Subcutaneous abdominal adipose tissue (tissue), 5 donors: ENCODE measurements around the gene RNF8.
"Not testable (repeated sequence)": the region's sequence is repeated elsewhere in the genome, so short reads cannot be mapped to it uniquely, and the experiment has no call there.

Source experiments
- H3K27ac ChIP-seq: one replicate; pipeline ENCODE4 v1.7.0; 2013; ENCODE audit warnings: low read depth, mild to moderate bottlenecking, inconsistent platforms, low read length, moderate library complexity
- H3K27me3 ChIP-seq, 5 donors: one replicate each; pipeline ENCODE4 v1.7.0; 2013; ENCODE audit warnings: low read length in 5 of 5, inconsistent platforms in 1 of 5; ENCODE audit not compliant: control insufficient read depth in 5 of 5, insufficient read depth in 4 of 5
- H3K36me3 ChIP-seq, 5 donors: one replicate each; pipeline ENCODE4 v1.7.0; 2013; ENCODE audit warnings: low read length in 5 of 5; ENCODE audit not compliant: control insufficient read depth in 5 of 5, insufficient read depth in 5 of 5
- H3K4me1 ChIP-seq, 5 donors: one replicate each; pipeline ENCODE4 v1.7.0; 2013; ENCODE audit warnings: low read length in 5 of 5, mild to moderate bottlenecking in 3 of 5, moderate library complexity in 1 of 5; ENCODE audit not compliant: control insufficient read depth in 5 of 5, insufficient read depth in 5 of 5
- H3K4me3 ChIP-seq, 5 donors: one replicate each; pipeline ENCODE4 v1.7.0; 2013; ENCODE audit warnings: low read length in 5 of 5, low read depth in 1 of 5
- H3K9ac ChIP-seq, 5 donors: one replicate each; pipeline ENCODE4 v1.7.0; 2013; ENCODE audit warnings: low read length in 5 of 5, mild to moderate bottlenecking in 4 of 5, moderate library complexity in 3 of 5
- H3K9me3 ChIP-seq, 5 donors: one replicate each; pipeline ENCODE4 v1.7.0; 2013; ENCODE audit warnings: low read length in 5 of 5; ENCODE audit not compliant: control insufficient read depth in 5 of 5
- donor health status: healthy.
- donor health status: healthy.
- donor health status: healthy.
- donor health status: healthy.
- donor health status: healthy.

Gene RNF8

GRCh38 chr6:37321101-37321500 is 32.7 kb upstream of the RNF8 start:
- Histone ChIP-seq H3K9me3 (no peaks in the 10 kb centered on the region), H3K9ac (no peak overlapping the region), H3K4me1 (peaks cover 3 to 20% (median 9%) of the 10 kb centered on the region in 5 donors), H3K36me3 (peaks cover 6 to 69% (median 50%) of the 10 kb centered on the region in 5 donors), H3K27ac (no peak overlapping the region), H3K27me3 (no peaks in the 10 kb centered on the region), H3K4me3 (no peak overlapping the region)

GRCh38 chr6:37321516-37322415 is 32.0 kb upstream of the RNF8 start:
- Histone ChIP-seq H3K4me1 (peaks cover 3 to 20% (median 9%) of the 10 kb centered on the region in 5 donors), H3K9me3 (no peaks in the 10 kb centered on the region), H3K27me3 (no peaks in the 10 kb centered on the region), H3K4me3 (no peak overlapping the region), H3K36me3 (peaks cover 6 to 62% (median 44%) of the 10 kb centered on the region in 5 donors), H3K9ac (no peak overlapping the region), H3K27ac (no peak overlapping the region)

GRCh38 chr6:37323580-37323979 is 30.2 kb upstream of the RNF8 start:
- Histone ChIP-seq H3K36me3 (peaks cover 0 to 44% (median 26%) of the 10 kb centered on the region in 5 donors), H3K27ac (no peak overlapping the region)

DNA sequence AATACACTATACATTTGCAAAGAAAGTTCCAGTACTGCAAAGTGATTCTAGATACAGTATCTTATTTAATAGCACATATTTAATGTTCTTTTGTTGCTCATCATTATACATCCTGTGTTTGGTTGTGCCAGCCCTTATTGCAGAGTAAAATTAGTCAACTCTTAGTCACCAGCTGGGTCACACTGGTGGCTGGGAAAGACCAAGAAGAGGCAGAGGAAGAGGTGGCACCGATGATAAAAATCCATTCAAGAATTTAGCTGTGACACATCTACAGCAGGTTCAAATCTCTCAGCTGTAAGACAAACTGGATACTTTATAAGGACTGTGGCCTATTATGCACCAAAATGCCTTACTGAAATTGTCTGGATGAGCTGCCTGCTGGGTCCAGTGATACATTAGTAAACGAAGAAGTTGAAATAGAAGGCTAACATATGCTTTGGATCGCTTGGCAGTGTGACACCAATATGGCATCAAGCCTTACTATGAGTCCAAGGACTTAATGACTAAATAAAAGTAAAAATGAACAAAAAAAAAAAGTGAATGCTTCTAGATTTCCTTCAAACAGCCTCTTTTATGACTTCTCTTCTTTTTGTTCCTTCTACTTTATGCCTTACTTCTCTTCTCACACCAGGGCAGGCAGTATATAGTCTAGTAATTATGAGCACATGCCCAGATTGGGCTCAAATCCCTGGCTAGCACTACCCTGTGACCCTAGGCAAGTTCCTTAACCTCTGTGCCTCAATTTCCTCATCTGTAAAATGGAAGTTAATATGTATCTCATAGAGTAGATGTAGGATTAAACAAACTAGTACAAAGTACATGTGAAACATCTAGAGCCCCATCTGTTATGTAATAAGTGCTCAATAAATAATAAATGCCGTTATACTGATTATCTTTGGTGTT is 29.4 kb upstream of the RNF8 start:
- peaks cover 3 to 20% (median 9%) of the 10 kb centered on the region in 5 donors for H3K4me1 ChIP-seq
- no peaks in the 10 kb centered on the region for H3K9me3 ChIP-seq
- peaks cover 5 to 37% (median 18%) of the 10 kb centered on the region in 5 donors for H3K36me3 ChIP-seq
- no peak overlapping the region for H3K27ac ChIP-seq
- no peak overlapping the region for H3K9ac ChIP-seq
- H3K4me3 ChIP-seq, result no peak overlapping the region
- H3K27me3 ChIP-seq, result no peaks in the 10 kb centered on the region

More at GRCh38 chr6:37323580-37323979, 30.2 kb upstream of the RNF8 start:
- Histone ChIP-seq H3K4me3 (no peak overlapping the region), H3K9ac (peak overlapping the region in 1 of 5 donors; percentile 3), H3K4me1 (peaks cover 3 to 20% (median 9%) of the 10 kb centered on the region in 5 donors), H3K27me3 (no peaks in the 10 kb centered on the region), H3K9me3 (no peaks in the 10 kb centered on the region)

DNA sequence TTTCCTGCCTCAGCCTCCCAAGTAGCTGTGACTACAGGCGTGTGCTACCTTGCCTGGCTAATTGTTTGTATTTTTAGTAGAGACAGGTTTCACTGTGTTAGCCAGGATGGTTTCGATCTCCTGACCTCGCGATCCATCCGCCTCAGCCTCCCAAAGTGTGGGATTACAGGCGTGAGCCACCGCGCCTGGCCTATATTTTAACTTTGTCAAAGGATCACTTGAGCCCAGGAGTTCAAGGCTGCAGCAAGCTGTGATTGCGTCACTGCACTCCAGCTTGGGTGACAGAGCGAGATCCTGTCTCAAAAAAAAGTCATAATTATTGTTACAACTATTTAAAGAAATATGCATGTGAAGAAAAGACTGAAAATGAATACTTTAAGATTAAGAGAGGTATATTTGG is 23.4 kb upstream of the RNF8 start:
- H3K27ac ChIP-seq, H3K27me3 ChIP-seq: not testable (repeated sequence)
- H3K36me3 ChIP-seq, result peaks cover 8 to 37% (median 23%) of the 10 kb centered on the region in 5 donors

DNA sequence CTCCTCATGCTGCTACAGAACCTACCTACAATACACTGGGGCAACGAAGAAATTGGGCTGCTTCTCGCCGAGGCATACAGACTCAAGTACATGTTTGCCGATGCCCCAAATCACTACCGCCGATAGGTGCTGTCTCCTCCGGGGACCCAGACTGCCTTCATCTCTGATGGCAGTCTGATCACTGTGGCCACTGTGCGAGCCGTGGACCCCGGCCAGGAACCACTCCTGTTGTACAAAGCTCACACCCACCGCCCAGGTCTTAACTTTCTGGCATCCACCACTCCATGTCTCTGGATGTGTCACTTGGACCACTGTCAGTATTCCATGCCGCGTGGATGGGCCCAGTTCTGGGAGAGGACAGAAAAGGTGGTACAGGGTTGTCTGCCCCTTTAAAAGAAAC is 22.7 kb upstream of the RNF8 start:
- Histone ChIP-seq H3K9me3 (no peaks in the 10 kb centered on the region), H3K4me3 (no peak overlapping the region), H3K4me1 (no peaks in the 10 kb centered on the region), H3K27ac (no peak overlapping the region), H3K9ac (no peak overlapping the region), H3K36me3 (peaks cover 8 to 37% (median 23%) of the 10 kb centered on the region in 5 donors), H3K27me3 (no peaks in the 10 kb centered on the region)

More for the DNA sequence above, 23.4 kb upstream of the RNF8 start:
- H3K4me3 ChIP-seq, H3K9ac ChIP-seq, H3K9me3 ChIP-seq, H3K4me1 ChIP-seq: not testable (repeated sequence)

- no peak overlapping the region for H3K27ac ChIP-seq
- H3K27me3 ChIP-seq, result no peaks in the 10 kb centered on the region
- H3K4me1 ChIP-seq, result no peaks in the 10 kb centered on the region
- H3K9ac ChIP-seq, result no peak overlapping the region
- H3K36me3 ChIP-seq, result peaks cover 8 to 37% (median 23%) of the 10 kb centered on the region in 5 donors
- no peaks in the 10 kb centered on the region for H3K9me3 ChIP-seq
- no peak overlapping the region for H3K4me3 ChIP-seq
Measured at GRCh38 chr6:37332894-37333293, 20.9 kb upstream of the RNF8 start.

GRCh38 chr6:37334047-37334446 is 19.7 kb upstream of the RNF8 start:
- H3K27ac ChIP-seq, result no peak overlapping the region
- H3K9me3 ChIP-seq, result no peaks in the 10 kb centered on the region
- H3K9ac ChIP-seq, result no peak overlapping the region
- no peak overlapping the region for H3K4me3 ChIP-seq
- peaks cover 7 to 37% (median 23%) of the 10 kb centered on the region in 5 donors for H3K36me3 ChIP-seq
- no peaks in the 10 kb centered on the region for H3K4me1 ChIP-seq
- H3K27me3 ChIP-seq, result no peaks in the 10 kb centered on the region

DNA sequence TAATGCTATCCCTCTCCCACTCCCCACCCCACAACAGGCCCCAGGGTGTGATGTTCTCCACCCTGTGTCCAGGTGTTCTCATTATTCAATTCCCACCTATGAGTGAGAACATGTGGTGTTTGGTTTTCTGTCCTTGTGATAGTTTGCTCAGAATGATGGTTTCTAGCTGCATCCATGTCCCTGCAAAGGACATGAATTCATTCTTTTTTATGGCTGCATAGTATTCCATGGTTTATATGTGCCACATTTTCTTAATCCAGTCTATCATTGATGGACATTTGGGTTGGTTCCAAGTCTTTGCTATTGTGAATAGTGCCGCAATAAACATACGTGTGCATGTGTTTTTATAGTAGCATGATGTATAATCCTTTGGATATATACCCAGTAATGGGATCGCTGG is 15.5 kb upstream of the RNF8 start:
- not testable (repeated sequence) for H3K36me3 ChIP-seq, H3K4me1 ChIP-seq, H3K9ac ChIP-seq, H3K9me3 ChIP-seq, H3K27ac ChIP-seq, H3K27me3 ChIP-seq, H3K4me3 ChIP-seq
